Keratinocyte (primary cell): ENCODE results near the gene CLDN6. TPM values are rescaled to one million over a fixed set of nuclear protein-coding genes. Genes with fewer than 3 reads are reported as not detected.

Experiments used
- DNase-seq: peaks from one replicate; pipeline ENCODE4 v3.0.0-alpha.2; 2011; ENCODE audit warnings: low read depth, missing footprints, low spot score
- FAIRE-seq: peaks from 2 replicates; lab custom pipeline; 2011; peaks lifted over from hg19 to GRCh38; lab: Jason Lieb, UNC
- H2AFZ ChIP-seq: 2 replicates; pipeline ENCODE4 v1.6.0; 2012; ENCODE audit warnings: low read length, control low read depth, inconsistent platforms; ENCODE audit not compliant: control insufficient read depth
- H3K27ac ChIP-seq: 2 replicates; pipeline ENCODE4 v1.5.1; 2011; ENCODE audit warnings: low read length; ENCODE audit not compliant: control insufficient read depth, insufficient read depth
- H3K27me3 ChIP-seq: 3 replicates; pipeline ENCODE4 v1.6.0; 2011; ENCODE audit warnings: low read length; ENCODE audit not compliant: control insufficient read depth, insufficient read depth; ENCODE audit errors: extremely low read depth
- H3K36me3 ChIP-seq, 2 experiments: 2 replicates in 1 of 2; 3 replicates in 1 of 2; pipeline ENCODE4 v1.5.1; 2011; ENCODE audit warnings: low read length in 2 of 2, mild to moderate bottlenecking in 1 of 2; ENCODE audit not compliant: control insufficient read depth in 2 of 2, insufficient read depth in 2 of 2; ENCODE audit errors: extremely low read depth in 1 of 2
- H3K4me1 ChIP-seq: 3 replicates; pipeline ENCODE4 v1.5.1; 2011; ENCODE audit warnings: low read length; ENCODE audit not compliant: control insufficient read depth, insufficient read depth; ENCODE audit errors: extremely low read depth
- H3K4me2 ChIP-seq: 3 replicates; pipeline ENCODE4 v1.6.0; 2011; ENCODE audit warnings: low read depth, low read length; ENCODE audit not compliant: control insufficient read depth, insufficient read depth; ENCODE audit errors: extremely low read depth
- H3K4me3 ChIP-seq, 3 experiments: fragments of 200-600 bp in 1 of 3; sonication (generic) in 1 of 3; 2 replicates in 2 of 3; 3 replicates in 1 of 3; pipeline ENCODE4 v1.5.1; 2011 to 2016; ENCODE audit warnings: low read length in 3 of 3, mild to moderate bottlenecking in 3 of 3, control low read depth in 2 of 3, inconsistent platforms in 1 of 3, low read depth in 1 of 3, mixed read lengths in 1 of 3, mixed run types in 1 of 3, moderate library complexity in 1 of 3; ENCODE audit not compliant: control insufficient read depth in 2 of 3, insufficient read depth in 2 of 3; ENCODE audit errors: extremely low read depth in 1 of 3
- H3K79me2 ChIP-seq: 2 replicates; pipeline ENCODE4 v1.6.0; 2012; ENCODE audit warnings: low read length; ENCODE audit not compliant: control insufficient read depth, insufficient read depth
- H3K9ac ChIP-seq: 3 replicates; pipeline ENCODE4 v1.6.0; 2011; ENCODE audit warnings: low read length; ENCODE audit not compliant: control insufficient read depth, insufficient read depth; ENCODE audit errors: extremely low read depth
- H3K9me1 ChIP-seq: 3 replicates; pipeline ENCODE4 v1.6.0; 2011; ENCODE audit warnings: low read length; ENCODE audit not compliant: control insufficient read depth, insufficient read depth; ENCODE audit errors: extremely low read depth
- H3K9me3 ChIP-seq: 2 replicates; pipeline ENCODE4 v1.5.1; 2012; ENCODE audit warnings: low read depth, low read length; ENCODE audit not compliant: control insufficient read depth
- H4K20me1 ChIP-seq: 3 replicates; pipeline ENCODE4 v1.6.0; 2011; ENCODE audit warnings: low read length; ENCODE audit not compliant: control insufficient read depth, insufficient read depth; ENCODE audit errors: extremely low read depth
- EZH2 ChIP-seq: IDR thresholded peaks from one replicate; pipeline ENCODE4 v1.6.1; 2012; ENCODE audit warnings: inconsistent platforms, mild to moderate bottlenecking, low read length, moderate library complexity
- dilution Hi-C: fragments of 300-500 bp; cut with MboI; formaldehyde crosslinking; loops from one replicate; pipeline ENCODE4 v1.7.0; 2020; ENCODE audit warnings: low sequenced_read_pairs; ENCODE audit not compliant: extremely low pct_ligation_motif_present
- polyA plus RNA-seq, 5 experiments: library from polyadenylated mRNA; depleted of rRNA in 3 of 5; stranded (reverse) in 3 of 5; stranded (forward) in 1 of 5; unstranded in 1 of 5; fragments of >200 nt; gene quantifications; 1 replicate in 1 of 5; 2 replicates in 3 of 5; 3 replicates in 1 of 5; pipeline versions ENCODE4 v1.2.1 to v1.2.3, GENCODE V29; 2011 to 2012; ENCODE audit warnings: missing spikeins in 2 of 5, low read depth in 1 of 5, low replicate concordance in 1 of 5
- TF ChIP-seq, protein P1 (sequence below), 3 experiments: IDR thresholded peaks in 1 of 3; conservative IDR thresholded peaks in 1 of 3; optimal IDR thresholded peaks in 1 of 3; 2 replicates in 2 of 3; 3 replicates in 1 of 3; pipeline versions ENCODE3 to v1.5.1; 2011; ENCODE audit warnings: low read length in 3 of 3, mild to moderate bottlenecking in 3 of 3, moderate library complexity in 2 of 3, control low read depth in 1 of 3, inconsistent platforms in 1 of 3; ENCODE audit not compliant: insufficient read depth in 2 of 3; ENCODE audit errors: extremely low read depth in 1 of 3

CLDN6 gene
- polyA plus RNA-seq, 1 donor (not counting 4 experiments of a cell fraction or from before 2014, with no cell fraction given): not detected

GRCh38 chr16:3025032-3026002 is 7.3 kb upstream of the CLDN6 start:
- Histone ChIP-seq H3K4me2 (no peak overlapping the region), H3K9me1 (no peaks in the 10 kb centered on the region), H3K27me3 (peaks cover 14% of the 10 kb centered on the region), H4K20me1 (no peaks in the 10 kb centered on the region), H3K9ac (no peak overlapping the region), H3K4me3 (no peak overlapping the region), H2AFZ (no peak overlapping the region), H3K79me2 (no peaks in the 10 kb centered on the region), H3K27ac (no peak overlapping the region), H3K36me3 (peaks cover 16 to 28% of the 10 kb centered on the region in 2 experiments), H3K9me3 (no peaks in the 10 kb centered on the region), H3K4me1 (peaks cover 24% of the 10 kb centered on the region)
- dilution Hi-C loops: no loop called here
- TF ChIP-seq, protein P1, sequence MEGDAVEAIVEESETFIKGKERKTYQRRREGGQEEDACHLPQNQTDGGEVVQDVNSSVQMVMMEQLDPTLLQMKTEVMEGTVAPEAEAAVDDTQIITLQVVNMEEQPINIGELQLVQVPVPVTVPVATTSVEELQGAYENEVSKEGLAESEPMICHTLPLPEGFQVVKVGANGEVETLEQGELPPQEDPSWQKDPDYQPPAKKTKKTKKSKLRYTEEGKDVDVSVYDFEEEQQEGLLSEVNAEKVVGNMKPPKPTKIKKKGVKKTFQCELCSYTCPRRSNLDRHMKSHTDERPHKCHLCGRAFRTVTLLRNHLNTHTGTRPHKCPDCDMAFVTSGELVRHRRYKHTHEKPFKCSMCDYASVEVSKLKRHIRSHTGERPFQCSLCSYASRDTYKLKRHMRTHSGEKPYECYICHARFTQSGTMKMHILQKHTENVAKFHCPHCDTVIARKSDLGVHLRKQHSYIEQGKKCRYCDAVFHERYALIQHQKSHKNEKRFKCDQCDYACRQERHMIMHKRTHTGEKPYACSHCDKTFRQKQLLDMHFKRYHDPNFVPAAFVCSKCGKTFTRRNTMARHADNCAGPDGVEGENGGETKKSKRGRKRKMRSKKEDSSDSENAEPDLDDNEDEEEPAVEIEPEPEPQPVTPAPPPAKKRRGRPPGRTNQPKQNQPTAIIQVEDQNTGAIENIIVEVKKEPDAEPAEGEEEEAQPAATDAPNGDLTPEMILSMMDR (optimal IDR thresholded peaks at IDR 0.05 in 1 of 3, IDR thresholded peaks at IDR 0.05 in 1 of 3, conservative IDR thresholded peaks at IDR 0.05 in 1 of 3; ENCODE audit: extremely low read depth in 1 of 3, insufficient read depth in 2 of 3, low read length in 3 of 3): no peak
- TF ChIP-seq EZH2: no peak
- FAIRE-seq (no peak), DNase-seq (no peak)

GRCh38 chr16:3023669-3024478 is 5.9 kb upstream of the CLDN6 start, which contains the start of the genes HCFC1R1 and THOC6:
HCFC1R1 (minus strand) TSS chr16:3023942; CDS start chr16:3023941, 1 bp downstream.
THOC6 (plus strand) TSS chr16:3024035; CDS start chr16:3024327, 292 bp downstream.
- no peaks in the 10 kb centered on the region for H3K27me3 ChIP-seq
- H3K4me1 ChIP-seq: peaks cover 21% of the 10 kb centered on the region
- dilution Hi-C loops: no loop called here
- DNase-seq (peak; percentile 88), FAIRE-seq (peak; percentile 88)
- H3K9me3 ChIP-seq: no peaks in the 10 kb centered on the region
- H3K36me3 ChIP-seq: peaks cover 14 to 28% of the 10 kb centered on the region in 2 experiments
- no peak within 1 kb of the TSS for H2AFZ ChIP-seq
- no peaks in the 10 kb centered on the region for H4K20me1 ChIP-seq
- H3K4me3 ChIP-seq: peak within 1 kb of the TSS; percentile 80 to 85 (median 84)
- H3K4me2 ChIP-seq: peak within 1 kb of the TSS; percentile 81
- no peaks in the 10 kb centered on the region for H3K9me1 ChIP-seq
- no peaks in the 10 kb centered on the region for H3K79me2 ChIP-seq
- H3K9ac ChIP-seq: peak within 1 kb of the TSS; percentile 97
- peak within 1 kb of the TSS; percentile 97 for H3K27ac ChIP-seq
- TF ChIP-seq EZH2: no peak
- TF ChIP-seq, protein P1 (optimal IDR thresholded peaks at IDR 0.05 in 1 of 3, IDR thresholded peaks at IDR 0.05 in 1 of 3, conservative IDR thresholded peaks at IDR 0.05 in 1 of 3; ENCODE audit: extremely low read depth in 1 of 3, insufficient read depth in 2 of 3, low read length in 3 of 3): peak in 1 of 3 experiments; percentile 12
